Measurements from ENCODE around the gene ITGA1.
"Not testable (repeated sequence)": the region's sequence is repeated elsewhere in the genome, so short reads cannot be mapped to it uniquely, and the experiment has no call there.

The ITGA1 gene

DNA sequence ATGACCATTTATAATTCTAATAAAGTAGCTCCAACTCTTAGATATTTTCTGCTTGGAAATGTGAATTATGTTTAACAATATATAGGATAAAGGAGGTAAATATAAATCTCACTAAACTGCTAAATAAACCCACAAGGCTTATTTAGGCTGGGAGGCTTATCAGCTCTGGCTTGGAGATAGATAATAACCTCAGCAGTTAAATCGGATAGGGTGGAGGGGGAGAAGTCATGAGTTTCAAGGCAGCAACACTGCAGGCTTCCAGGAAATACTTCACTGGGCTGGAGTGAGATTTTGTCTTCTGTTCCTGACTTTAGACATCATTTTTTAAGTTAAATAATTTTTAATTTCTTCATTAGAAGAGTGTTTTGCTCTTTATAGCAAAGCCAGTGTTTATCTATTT is 121.5 kb downstream of the ITGA1 start:
- FAIRE-seq = no peak

DNA sequence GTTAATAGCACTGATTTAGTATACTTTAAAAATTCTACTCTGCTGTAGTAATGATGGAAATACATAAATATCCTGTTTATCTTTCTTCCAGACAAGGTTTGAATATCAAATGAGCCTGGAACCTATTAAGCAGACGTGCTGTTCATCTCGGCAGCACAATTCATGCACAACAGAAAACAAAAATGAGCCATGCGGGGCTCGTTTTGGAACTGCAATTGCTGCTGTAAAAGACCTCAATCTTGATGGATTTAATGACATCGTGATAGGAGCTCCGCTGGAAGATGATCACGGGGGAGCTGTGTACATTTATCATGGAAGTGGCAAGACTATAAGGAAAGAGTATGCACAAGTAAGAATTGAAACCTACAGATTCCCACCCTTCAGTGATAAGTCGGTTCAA is 122.4 kb downstream of the ITGA1 start:
- no peak for FAIRE-seq

- peak; percentile 98 for FAIRE-seq
These were observed 127.6 kb downstream of the ITGA1 start for GRCh38 chr5:52915176-52915875.

DNA sequence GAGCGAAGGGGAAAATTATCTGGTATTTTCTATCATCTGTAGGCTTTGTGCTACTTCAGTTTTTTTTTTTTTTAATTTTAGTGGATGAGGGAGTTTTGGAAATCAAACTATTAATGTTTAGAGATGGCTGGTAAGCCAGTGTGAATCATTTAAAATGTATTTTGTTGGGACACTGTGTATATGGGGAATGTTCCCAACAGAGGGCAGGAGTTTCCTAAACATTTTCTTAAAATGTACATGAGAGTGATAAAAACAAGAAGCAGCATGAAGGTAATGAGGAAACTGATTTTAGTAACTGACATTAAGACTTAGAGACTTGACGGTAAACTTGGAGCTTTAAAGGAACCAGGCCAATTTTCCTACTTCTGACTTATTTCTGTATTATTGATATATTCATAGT is 133.2 kb downstream of the ITGA1 start:
- no peak for FAIRE-seq

DNA sequence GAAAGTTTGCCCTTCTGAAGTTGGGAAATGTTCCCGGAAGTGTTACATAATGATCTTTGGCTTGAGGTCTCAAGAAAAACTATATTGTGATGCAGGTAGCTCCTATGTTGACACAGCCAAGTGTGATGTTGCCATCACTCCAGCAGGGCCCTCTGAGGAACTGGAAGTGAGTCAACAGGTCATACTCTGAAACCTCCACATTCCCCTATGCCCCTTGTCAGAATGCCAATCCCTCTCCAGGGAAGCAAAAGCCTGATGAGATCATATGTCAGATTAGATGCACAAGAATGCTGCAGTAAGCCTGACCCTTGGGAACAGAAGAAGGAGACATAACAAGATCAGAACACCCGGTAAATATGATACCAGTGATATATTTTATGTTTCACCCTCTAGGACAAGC is 134.7 kb downstream of the ITGA1 start:
- FAIRE-seq = no peak

GRCh38 chr5:52924456-52924855 is 136.7 kb downstream of the ITGA1 start:
- no peak for FAIRE-seq

- FAIRE-seq = no peak
These were observed 137.3 kb downstream of the ITGA1 start for GRCh38 chr5:52925001-52925400.

GRCh38 chr5:52928689-52929088 is 141.0 kb downstream of the ITGA1 start:
- no peak for FAIRE-seq

DNA sequence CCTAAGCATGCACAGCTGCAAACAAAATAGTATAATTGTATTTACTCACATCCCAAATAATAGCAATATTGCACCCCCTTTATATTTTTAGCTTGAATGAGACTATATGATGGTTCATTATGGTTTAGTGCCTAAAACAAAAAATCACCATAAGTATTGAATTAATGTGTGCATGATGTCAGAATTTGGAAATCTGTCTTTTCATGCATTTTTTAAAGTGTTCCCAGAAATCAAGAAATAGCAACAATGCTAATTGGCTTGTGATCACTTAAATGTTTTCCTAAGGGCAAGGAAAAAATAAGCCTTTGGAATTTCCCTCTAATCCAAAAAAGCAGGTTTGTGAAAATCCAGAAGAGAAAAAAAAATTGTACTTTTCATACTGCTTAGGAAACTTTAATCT is 150.5 kb downstream of the ITGA1 start:
- no peak for FAIRE-seq

GRCh38 chr5:52943285-52943684 is 155.6 kb downstream of the ITGA1 start:
- no peak for FAIRE-seq

DNA sequence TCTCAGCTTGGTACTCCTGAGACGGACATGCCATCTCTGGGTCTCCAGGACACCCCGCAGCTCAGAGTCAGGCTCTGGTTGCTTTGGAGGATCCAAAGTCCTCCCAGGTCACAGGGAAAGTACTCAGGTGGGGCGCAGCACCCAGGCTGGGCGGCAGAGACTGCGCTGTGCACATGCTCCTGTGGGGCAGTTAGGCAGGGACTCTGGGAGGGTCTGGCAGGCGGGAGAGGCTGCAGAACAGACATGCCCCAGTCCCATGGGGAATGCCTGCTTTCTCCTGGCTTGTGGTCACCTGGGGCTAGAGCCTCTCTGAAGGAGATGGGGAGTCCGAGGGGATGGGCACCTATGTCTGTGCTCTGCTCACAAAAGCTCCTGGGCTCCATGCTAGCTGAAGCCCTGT is 156.1 kb downstream of the ITGA1 start:
- FAIRE-seq = no peak

DNA sequence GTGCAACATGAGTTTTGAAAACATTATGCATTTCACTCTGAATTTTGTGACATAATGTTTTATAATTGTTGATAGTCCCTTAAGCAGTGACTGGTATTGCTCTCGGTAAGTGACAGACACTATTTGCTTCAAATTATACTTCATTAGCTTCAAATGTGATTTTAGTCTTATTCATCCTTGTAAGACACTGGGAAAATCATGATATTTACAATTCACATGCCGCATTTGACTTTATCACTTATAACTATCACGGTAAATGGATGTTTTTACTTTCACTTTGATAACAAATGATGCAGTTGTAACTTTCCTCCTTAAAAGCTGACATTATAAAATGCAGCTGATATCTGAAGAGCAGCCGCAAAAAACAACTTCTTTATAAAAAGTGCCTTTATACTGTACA is 157.3 kb downstream of the ITGA1 start:
- FAIRE-seq = no peak

GRCh38 chr5:52947208-52947607 is 159.5 kb downstream of the ITGA1 start:
- peak; percentile 73 for FAIRE-seq

DNA sequence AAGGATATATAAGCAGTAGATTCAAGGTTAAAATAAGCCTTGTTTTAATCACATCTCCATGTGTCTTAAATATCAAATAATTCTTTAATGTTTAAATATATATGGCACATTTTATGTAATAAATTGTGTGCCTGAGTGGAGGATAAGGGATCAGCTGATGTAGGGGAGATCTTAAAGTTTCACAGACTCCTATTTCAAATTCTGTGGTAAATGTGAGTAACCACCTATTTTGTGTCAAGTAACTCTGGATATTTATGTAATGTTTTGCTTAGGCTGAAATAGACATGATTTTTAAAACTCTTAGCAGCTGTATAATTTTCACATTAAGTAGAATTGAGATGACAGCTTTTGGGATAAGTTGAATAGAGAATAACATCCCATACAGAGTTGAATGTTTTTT is 160.1 kb downstream of the ITGA1 start:
- FAIRE-seq = no peak

GRCh38 chr5:52948418-52949076 is 160.8 kb downstream of the ITGA1 start:
- peak; percentile 99 for FAIRE-seq

DNA sequence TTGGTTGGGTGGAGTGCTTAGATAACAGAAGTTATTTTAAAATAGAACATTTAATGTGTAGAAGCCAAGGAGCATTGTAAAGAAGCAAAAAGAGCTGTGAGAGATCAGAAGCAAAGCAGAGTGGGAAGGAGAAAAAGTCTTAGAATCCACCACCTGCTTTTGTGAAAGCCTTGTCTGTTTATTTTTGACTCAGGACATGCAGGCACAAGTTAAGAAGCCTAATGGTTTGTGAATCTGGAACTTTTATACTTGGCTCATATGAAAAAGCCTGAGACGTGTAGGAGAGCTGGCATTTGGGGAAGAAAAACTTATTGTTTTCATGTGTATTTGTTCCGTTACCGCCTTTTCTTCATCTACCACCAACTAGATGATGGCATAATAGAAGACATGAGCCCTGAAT is 163.0 kb downstream of the ITGA1 start:
- no peak for FAIRE-seq

- peak; percentile 38 for FAIRE-seq
These were observed 164.8 kb downstream of the ITGA1 start for GRCh38 chr5:52952483-52952882.

DNA sequence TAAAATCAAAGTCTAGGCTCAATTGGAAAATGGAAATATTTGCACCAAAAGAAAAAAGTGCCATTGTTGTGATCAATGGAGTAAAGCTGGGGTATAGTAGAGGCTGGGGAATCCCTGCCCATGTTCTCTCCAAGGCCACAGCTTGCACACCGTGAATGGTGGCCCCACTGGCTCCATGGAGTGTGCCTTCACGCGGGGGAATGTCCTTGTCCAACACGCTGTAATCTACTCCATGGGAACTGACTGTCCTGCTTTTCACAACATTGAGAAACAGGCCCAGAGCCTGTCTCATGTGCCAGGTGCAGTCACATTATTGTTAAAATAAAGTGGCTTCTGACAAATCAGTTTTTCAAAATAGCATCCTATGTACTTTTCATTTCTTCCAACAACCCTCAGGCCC is 168.3 kb downstream of the ITGA1 start:
- no peak for FAIRE-seq

GRCh38 chr5:52956915-52957747 is 169.4 kb downstream of the ITGA1 start:
- FAIRE-seq = no peak

- no peak for FAIRE-seq
These were observed 173.6 kb downstream of the ITGA1 start for GRCh38 chr5:52961274-52961681.

GRCh38 chr5:52963636-52964035 is 175.9 kb downstream of the ITGA1 start:
- no peak for FAIRE-seq

DNA sequence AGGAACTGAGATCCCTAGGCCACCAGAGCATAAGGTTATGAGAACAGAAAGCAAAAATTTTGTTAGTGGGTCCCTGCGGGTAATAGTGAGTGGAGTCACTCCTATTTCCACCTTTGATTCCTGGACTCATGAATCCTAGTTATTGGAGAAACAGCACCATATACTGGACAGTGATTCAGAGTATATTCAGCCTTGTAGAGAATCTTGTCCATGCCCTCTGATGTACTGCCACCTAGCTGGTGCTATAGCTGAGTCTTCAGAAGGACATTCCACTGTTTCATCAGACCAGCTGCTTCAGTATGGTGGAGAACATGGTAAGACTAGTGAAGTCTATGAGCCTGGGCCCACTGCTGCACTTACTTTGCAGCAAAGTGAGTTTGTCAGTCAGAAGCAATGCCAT is 176.4 kb downstream of the ITGA1 start:
- FAIRE-seq = no peak

DNA sequence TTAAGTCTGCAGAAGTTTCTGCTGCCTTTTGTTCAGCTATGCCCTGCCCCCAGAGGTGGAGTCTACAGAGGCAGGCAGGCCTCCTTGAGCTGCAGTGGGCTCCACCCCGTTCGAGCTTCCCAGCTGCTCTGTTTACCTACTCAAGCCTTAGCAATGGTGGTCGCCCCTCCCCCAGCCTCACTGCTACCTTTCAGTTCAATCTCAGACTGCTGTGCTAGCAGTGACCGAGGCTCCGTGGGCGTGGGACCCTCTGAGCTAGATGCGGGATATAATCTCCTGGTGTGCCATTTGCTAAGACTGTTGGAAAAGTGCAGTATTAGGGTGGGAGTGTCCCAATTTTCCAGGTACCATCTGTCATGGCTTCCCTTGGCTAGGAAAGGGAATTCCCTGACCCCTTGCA is 188.4 kb downstream of the ITGA1 start:
- FAIRE-seq = not testable (repeated sequence)

All from islet of Langerhans (tissue), 1 donor.